HepG2 (cell line): Measurements from ENCODE around the gene CREB1. TPM values are rescaled to one million over a fixed set of nuclear protein-coding genes. Genes with fewer than 3 reads are reported as not detected.

Source experiments
- ATAC-seq: fragments of 200-7000 bp; cut with Tn5 transposase; 3 replicates; pipeline ENCODE4 v1.9.1; 2020; ENCODE audit warnings: mild to moderate bottlenecking, moderate library complexity
- BruUV-seq: library from RNA; stranded (reverse); fragments of 400-500 nt; replicated peaks from 2 replicates; lab custom pipeline; 2021; lab: Mats Ljungman, UMichigan
- CTCF ChIA-PET: fragments of 300-600 bp; formaldehyde crosslinking; extraction: SDS; loops from one replicate; lab custom pipeline; 2021; ENCODE audit warnings: low total read pairs, inconsistent platforms, low intra/inter-chr PET ratio; lab: Yijun Ruan, JAX
- POLR2A ChIA-PET: fragments of 350-600 bp; sonication (Branson Sonifier 250); formaldehyde crosslinking; loops from one replicate; lab custom pipeline; 2020; ENCODE audit warnings: antibody characterized with exemption, inconsistent platforms; lab: Yijun Ruan, JAX
- DNase-seq: peaks from one replicate; pipeline ENCODE4 v3.0.0-alpha.2; 2015; ENCODE audit warnings: low spot score
- FAIRE-seq: peaks from 3 replicates; lab custom pipeline; 2011; peaks lifted over from hg19 to GRCh38; lab: Jason Lieb, UNC
- H2AFZ ChIP-seq: one replicate; pipeline ENCODE4 v1.6.1; 2011; ENCODE audit warnings: low read length, inconsistent platforms
- H3K27ac ChIP-seq: fragments of 300-600 bp; 3 replicates; pipeline ENCODE4 v1.8.0; 2011; ENCODE audit warnings: mixed run types, mild to moderate bottlenecking, mixed read lengths, low read length, inconsistent platforms; ENCODE audit not compliant: insufficient read depth; ENCODE audit errors: extremely low read length
- H3K27me3 ChIP-seq, 2 experiments: fragments of 200-600 bp in 1 of 2; 2 replicates in 1 of 2; 3 replicates in 1 of 2; pipeline versions ENCODE4 v1.6.0 to v1.8.0; 2011; ENCODE audit warnings: low read length in 2 of 2, mild to moderate bottlenecking in 2 of 2, moderate library complexity in 2 of 2, inconsistent platforms in 1 of 2; ENCODE audit not compliant: insufficient read depth in 2 of 2, control insufficient read depth in 1 of 2
- H3K36me3 ChIP-seq, 2 experiments: fragments of 200-600 bp in 1 of 2; replicated peaks in 1 of 2; 2 replicates in 1 of 2; 3 replicates in 1 of 2; pipeline versions ENCODE4 v1.5.1 to v1.8.0; 2011; ENCODE audit warnings: low read length in 2 of 2, inconsistent platforms in 1 of 2; ENCODE audit not compliant: insufficient read depth in 2 of 2, control insufficient read depth in 1 of 2
- H3K4me1 ChIP-seq: 2 replicates; pipeline ENCODE4 v1.5.1; 2012; ENCODE audit warnings: low read length, inconsistent platforms; ENCODE audit not compliant: insufficient read depth
- H3K4me2 ChIP-seq: 2 replicates; pipeline ENCODE4 v1.6.0; 2011; ENCODE audit warnings: low read depth, low read length, inconsistent platforms
- H3K4me3 ChIP-seq, 3 experiments: fragments of 200-600 bp in 1 of 3; sonication (generic), shearing (Covaris generic) in 1 of 3; replicated peaks in 1 of 3; 2 replicates each; pipeline ENCODE4 v1.5.1; 2011 to 2016; ENCODE audit warnings: low read length in 3 of 3, inconsistent platforms in 2 of 3, low read depth in 2 of 3, mild to moderate bottlenecking in 2 of 3, control low read depth in 1 of 3, mixed read lengths in 1 of 3; ENCODE audit not compliant: insufficient read depth in 1 of 3
- H3K79me2 ChIP-seq: one replicate; pipeline ENCODE4 v1.6.1; 2011; ENCODE audit warnings: low read length, inconsistent platforms; ENCODE audit not compliant: insufficient read depth
- H3K9ac ChIP-seq: 2 replicates; pipeline ENCODE4 v1.6.0; 2011; ENCODE audit warnings: mild to moderate bottlenecking, low read depth, low read length, inconsistent platforms; ENCODE audit not compliant: insufficient read depth
- H3K9me3 ChIP-seq: 2 replicates; pipeline ENCODE4 v1.5.1; 2012; ENCODE audit warnings: mild to moderate bottlenecking, low read length
- H4K20me1 ChIP-seq: 2 replicates; pipeline ENCODE4 v1.6.0; 2011; ENCODE audit warnings: inconsistent platforms, mild to moderate bottlenecking, low read length, moderate library complexity; ENCODE audit not compliant: insufficient read depth
- CBX2 ChIP-seq, 2 experiments: fragments of 200-600 bp in 1 of 2; sonication (generic); formaldehyde crosslinking in 1 of 2; IDR thresholded peaks; 2 replicates each; pipeline versions ENCODE4 v1.7.0 to v1.8.1; 2018 to 2022; ENCODE audit warnings: low read depth in 2 of 2, low read length in 1 of 2, mild to moderate bottlenecking in 1 of 2, missing genetic modification reagents in 1 of 2
- CREB1 ChIP-seq, 2 experiments: fragments of 450-650 bp in 1 of 2; IDR thresholded peaks; 2 replicates each; pipeline ENCODE4 v1.6.1; 2016 to 2017; ENCODE audit warnings: control low read depth in 1 of 2, mild to moderate bottlenecking in 1 of 2, missing compliant biosample characterization in 1 of 2, missing genetic modification characterization in 1 of 2
- ELF3 ChIP-seq: IDR thresholded peaks from 2 replicates; pipeline ENCODE4 v1.6.1; 2016; ENCODE audit warnings: missing genetic modification reagents, missing compliant biosample characterization
- MAFF ChIP-seq: IDR thresholded peaks from 2 replicates; pipeline ENCODE4 v1.6.1; 2011; ENCODE audit warnings: low read depth, low read length, improper control_type of control experiment
- MAFK ChIP-seq, 2 experiments: IDR thresholded peaks in 1 of 2; conservative IDR thresholded peaks in 1 of 2; 2 replicates each; pipeline ENCODE4 v1.6.1; 2011; ENCODE audit warnings: improper control_type of control experiment in 2 of 2, low read length in 2 of 2
- PPARG ChIP-seq: conservative IDR thresholded peaks from 2 replicates; pipeline ENCODE4 v1.6.1; 2016; ENCODE audit warnings: missing biosample characterization, missing genetic modification reagents
- SP2 ChIP-seq: sonication (generic); formaldehyde crosslinking; IDR thresholded peaks from 2 replicates; pipeline ENCODE4 v1.5.1; 2020; ENCODE audit warnings: mild to moderate bottlenecking, missing genetic modification reagents
- SRY ChIP-seq: sonication (generic); formaldehyde crosslinking; IDR thresholded peaks from 2 replicates; pipeline ENCODE4 v1.8.0; 2022; ENCODE audit warnings: mild to moderate bottlenecking, missing genetic modification reagents
- TOE1 ChIP-seq: sonication (generic); formaldehyde crosslinking; IDR thresholded peaks from 2 replicates; pipeline ENCODE4 v1.4.0; 2020; ENCODE audit warnings: mild to moderate bottlenecking, missing genetic modification reagents
- ZNF160 ChIP-seq: sonication (generic); formaldehyde crosslinking; IDR thresholded peaks from 2 replicates; pipeline ENCODE4 v1.8.0; 2022; ENCODE audit warnings: mild to moderate bottlenecking, inconsistent platforms, missing genetic modification reagents
- ZNF205 ChIP-seq: IDR thresholded peaks from 2 replicates; pipeline ENCODE4 v1.6.1; 2018; ENCODE audit warnings: missing biosample characterization, missing genetic modification reagents
- ZNF292 ChIP-seq: sonication (generic); formaldehyde crosslinking; IDR thresholded peaks from 2 replicates; pipeline ENCODE4 v1.8.1; 2022; ENCODE audit warnings: mild to moderate bottlenecking, low read depth, missing genetic modification reagents, borderline replicate concordance
- ZNF326 ChIP-seq: sonication (generic); formaldehyde crosslinking; IDR thresholded peaks from 2 replicates; pipeline ENCODE4 v1.4.0; 2020; ENCODE audit warnings: missing genetic modification reagents, borderline replicate concordance
- ZNF652 ChIP-seq: IDR thresholded peaks from 2 replicates; pipeline ENCODE4 v1.6.1; 2016; ENCODE audit warnings: low read depth, borderline replicate concordance
- ZNF670 ChIP-seq: sonication (generic); formaldehyde crosslinking; IDR thresholded peaks from 2 replicates; pipeline ENCODE4 v1.8.0; 2022; ENCODE audit warnings: mild to moderate bottlenecking, missing genetic modification reagents, borderline replicate concordance
- ZSCAN12 ChIP-seq: sonication (generic); formaldehyde crosslinking; IDR thresholded peaks from 2 replicates; pipeline ENCODE4 v1.9.0; 2021; ENCODE audit warnings: mild to moderate bottlenecking, missing genetic modification reagents
- WGBS: methylation state at CpG from one replicate; pipeline ENCODE4 v1.1.6; 2017; ENCODE audit warnings: low lambda C conversion rate; 5-methylcytosine and 5-hydroxymethylcytosine counted together
- in situ Hi-C: cut with HindIII; loops from 2 replicates; pipeline ENCODE4 v1.10.0; 2017; ENCODE audit warnings: low pct_unique_long_range_greater_than_20kb; ENCODE audit not compliant: extremely low pct_ligation_motif_present
- intact Hi-C: fragments of 100-400 bp; cut with micrococcal nuclease; formaldehyde crosslinking; loops from one replicate; pipeline ENCODE4 v1.10.0; 2022; ENCODE audit not compliant: unreplicated experiment
- polyA plus RNA-seq, 8 experiments: library from polyadenylated mRNA; depleted of rRNA in 3 of 8; stranded (reverse) in 7 of 8; unstranded in 1 of 8; fragments of >200 nt; fragmentation: Illumina TruSeq in 4 of 8; extraction: Trizol in 4 of 8; gene quantifications; 2 replicates each; pipeline versions ENCODE4 v1.2.1 to v1.2.3, GENCODE V29; 2011 to 2016; ENCODE audit warnings: low read depth in 4 of 8, missing spikeins in 1 of 8, mixed read lengths in 1 of 8; ENCODE audit not compliant: insufficient read depth in 1 of 8
- total RNA-seq, 5 experiments: library from RNA; depleted of rRNA; stranded (reverse); fragments of >200 nt; fragmentation: Illumina TruSeq; extraction: Trizol; gene quantifications; 2 replicates each; pipeline ENCODE4 v1.2.3, GENCODE V29; 2016; ENCODE audit warnings: low read depth in 1 of 5
- TF ChIP-seq, protein P1 (sequence below): sonication (generic); formaldehyde crosslinking; conservative IDR thresholded peaks from 2 replicates; pipeline ENCODE4 v1.5.0; 2020; ENCODE audit warnings: missing genetic modification reagents

The CREB1 gene
- total and polyA plus RNA-seq, 2 of the 13 experiments (the other 11 are each of a cell fraction or from before 2014, with no cell fraction given), result 51.8 to 51.9 TPM

DNA sequence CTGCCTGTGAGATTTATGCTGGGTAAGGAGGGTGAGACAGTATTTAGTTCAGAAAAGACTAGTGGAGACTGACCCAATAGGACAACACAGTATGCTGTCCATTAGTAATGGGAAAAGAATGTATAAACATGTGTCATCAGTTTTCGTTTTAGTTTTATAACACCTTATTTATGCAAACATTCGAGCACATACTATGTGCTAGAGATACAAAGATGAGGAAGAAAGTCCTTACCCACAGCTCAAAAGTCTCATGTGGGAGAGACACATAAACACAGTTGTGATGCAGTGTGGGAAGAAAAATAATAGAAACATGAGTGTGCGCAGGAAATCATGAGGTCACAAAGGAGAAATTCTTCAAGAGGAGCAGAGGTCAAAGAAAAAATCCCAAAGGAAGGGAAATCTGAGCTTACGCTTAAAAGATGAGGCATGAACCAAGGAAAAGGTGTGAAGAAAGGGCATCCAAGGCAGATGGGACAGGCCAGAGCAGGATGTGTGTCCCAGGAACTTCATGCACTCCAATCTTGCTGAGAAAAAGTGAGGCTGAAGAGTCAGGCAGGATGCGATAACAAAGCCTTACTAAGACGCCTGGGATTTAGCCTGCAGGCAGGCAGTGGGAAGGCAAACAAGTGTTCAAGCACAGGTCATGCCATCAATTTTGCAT lies 87.4 kb downstream of the CREB1 start:
- Histone ChIP-seq H3K9ac (no peak overlapping the region), H2AFZ (no peak overlapping the region), H3K36me3 (peaks cover 16 to 73% of the 10 kb centered on the region in 2 experiments), H3K27me3 (no peaks in the 10 kb centered on the region), H4K20me1 (no peaks in the 10 kb centered on the region; the same call in 1 of the 2 replicates), H3K27ac (no peak overlapping the region), H3K79me2 (no peaks in the 10 kb centered on the region), H3K4me3 (no peak overlapping the region), H3K4me2 (no peak overlapping the region), H3K9me3 (no peaks in the 10 kb centered on the region), H3K4me1 (peaks cover 35% of the 10 kb centered on the region)
- ATAC-seq, result no peak
- DNase-seq, result no peak
- FAIRE-seq, result no peak
- intact Hi-C loops, result no loop called here
- CTCF ChIA-PET, result no interaction called here
- POLR2A ChIA-PET, result no interaction called here
- no TSS peak for BruUV-seq
- 90% methylated on average over 6 of the region's 6 CpGs for WGBS
- TF ChIP-seq MAFK (conservative IDR thresholded peaks at IDR 0.05 in 1 of 2, IDR thresholded peaks at IDR 0.05 in 1 of 2; ENCODE audit: low read length in 2 of 2) (peak; percentile 56 to 64; a peak in 3 of 4 replicates), MAFF (peak; percentile 41; the same call in 1 of the 2 replicates), ZNF670 (CRISPR knock-in tag) (no peak), SRY (CRISPR knock-in tag) (no peak), ZNF292 (CRISPR knock-in tag) (no peak), CREB1 (IDR thresholded peaks at IDR 0.05) (peak; percentile 23; the same call in 1 of the 2 replicates), CREB1 (CRISPR knock-in tag; IDR thresholded peaks at IDR 0.05) (no peak)
- in situ Hi-C loops, result no loop called here

DNA sequence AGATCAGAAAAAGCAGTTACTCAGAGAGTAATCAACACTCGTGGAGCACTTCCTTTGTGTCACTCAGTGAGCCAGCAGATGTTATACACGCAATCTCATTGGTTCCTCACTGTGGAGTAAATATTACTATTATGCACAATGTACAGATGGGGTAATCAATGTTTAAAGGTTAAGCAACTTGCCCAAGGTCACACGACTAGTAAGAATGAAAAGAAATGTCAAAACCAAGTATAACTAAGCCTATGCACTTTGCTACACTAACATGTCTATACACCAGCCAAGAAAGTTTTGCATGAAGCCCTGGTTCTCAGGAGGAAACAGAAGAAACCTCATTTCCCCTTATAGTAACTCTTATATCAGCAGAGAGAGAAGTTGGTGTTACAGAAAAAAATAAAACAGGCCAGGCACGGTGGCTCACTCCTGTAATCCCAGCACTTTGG lies 90.0 kb downstream of the CREB1 start:
- Histone ChIP-seq H3K9ac (no peak overlapping the region), H4K20me1 (no peaks in the 10 kb centered on the region; the same call in 1 of the 2 replicates), H3K27ac (peak overlapping the region; percentile 53), H3K4me1 (peaks cover 55% of the 10 kb centered on the region), H3K36me3 (peaks cover 15 to 57% of the 10 kb centered on the region in 2 experiments), H3K27me3 (no peaks in the 10 kb centered on the region; a peak in 1 of 5 replicates), H3K79me2 (peaks cover 20% of the 10 kb centered on the region), H3K9me3 (no peaks in the 10 kb centered on the region), H3K4me3 (no peak overlapping the region), H3K4me2 (peak overlapping the region; percentile 54), H2AFZ (no peak overlapping the region)
- in situ Hi-C loops, result loop anchor here (10.0 kb wide), 1 partner anchor 115 kb away; no protein-coding TSS in a partner anchor
- WGBS, result 19% methylated on average over 4 of the region's 4 CpGs
- FAIRE-seq, result peak; percentile 81
- CTCF ChIA-PET, result no interaction called here
- BruUV-seq, result no TSS peak
- peak; percentile 77 for ATAC-seq
- POLR2A ChIA-PET, result interaction anchor here (0.6 kb wide), 1 partner anchor 102 kb away, joined by 3 read pairs; no protein-coding TSS in a partner anchor
- DNase-seq, result peak; percentile 89
- intact Hi-C loops, result loop anchor here (10.0 kb wide), 1 partner anchor 205 kb away; no protein-coding TSS in a partner anchor
- no peak for TF ChIP-seq ZSCAN12 (CRISPR knock-in tag)
- TF ChIP-seq ZNF652 (CRISPR knock-in tag), result no peak
- TF ChIP-seq TOE1, result peak; percentile 56; the same call in 1 of the 2 replicates
- TF ChIP-seq, protein P1, sequence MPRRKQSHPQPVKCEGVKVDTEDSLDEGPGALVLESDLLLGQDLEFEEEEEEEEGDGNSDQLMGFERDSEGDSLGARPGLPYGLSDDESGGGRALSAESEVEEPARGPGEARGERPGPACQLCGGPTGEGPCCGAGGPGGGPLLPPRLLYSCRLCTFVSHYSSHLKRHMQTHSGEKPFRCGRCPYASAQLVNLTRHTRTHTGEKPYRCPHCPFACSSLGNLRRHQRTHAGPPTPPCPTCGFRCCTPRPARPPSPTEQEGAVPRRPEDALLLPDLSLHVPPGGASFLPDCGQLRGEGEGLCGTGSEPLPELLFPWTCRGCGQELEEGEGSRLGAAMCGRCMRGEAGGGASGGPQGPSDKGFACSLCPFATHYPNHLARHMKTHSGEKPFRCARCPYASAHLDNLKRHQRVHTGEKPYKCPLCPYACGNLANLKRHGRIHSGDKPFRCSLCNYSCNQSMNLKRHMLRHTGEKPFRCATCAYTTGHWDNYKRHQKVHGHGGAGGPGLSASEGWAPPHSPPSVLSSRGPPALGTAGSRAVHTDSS (CRISPR knock-in tag), result no peak
- no peak for TF ChIP-seq ZNF160 (CRISPR knock-in tag)
- TF ChIP-seq ZNF205 (CRISPR knock-in tag), result 0 out of 2 replicates have a peak, but pooled peaks have one; percentile 52
- peak; percentile 82 for TF ChIP-seq PPARG (CRISPR knock-in tag)
- TF ChIP-seq ELF3 (CRISPR knock-in tag), result peak; percentile 73
- TF ChIP-seq SP2 (CRISPR knock-in tag), result no peak
- TF ChIP-seq ZNF326 (CRISPR knock-in tag), result no peak
- no peak for TF ChIP-seq CBX2 (IDR thresholded peaks at IDR 0.05; ENCODE audit: low read depth, low read length)
- TF ChIP-seq CBX2 (CRISPR knock-in tag; IDR thresholded peaks at IDR 0.05; ENCODE audit: low read depth), result no peak
